ENCODE results near the gene BUB1B.

DNA sequence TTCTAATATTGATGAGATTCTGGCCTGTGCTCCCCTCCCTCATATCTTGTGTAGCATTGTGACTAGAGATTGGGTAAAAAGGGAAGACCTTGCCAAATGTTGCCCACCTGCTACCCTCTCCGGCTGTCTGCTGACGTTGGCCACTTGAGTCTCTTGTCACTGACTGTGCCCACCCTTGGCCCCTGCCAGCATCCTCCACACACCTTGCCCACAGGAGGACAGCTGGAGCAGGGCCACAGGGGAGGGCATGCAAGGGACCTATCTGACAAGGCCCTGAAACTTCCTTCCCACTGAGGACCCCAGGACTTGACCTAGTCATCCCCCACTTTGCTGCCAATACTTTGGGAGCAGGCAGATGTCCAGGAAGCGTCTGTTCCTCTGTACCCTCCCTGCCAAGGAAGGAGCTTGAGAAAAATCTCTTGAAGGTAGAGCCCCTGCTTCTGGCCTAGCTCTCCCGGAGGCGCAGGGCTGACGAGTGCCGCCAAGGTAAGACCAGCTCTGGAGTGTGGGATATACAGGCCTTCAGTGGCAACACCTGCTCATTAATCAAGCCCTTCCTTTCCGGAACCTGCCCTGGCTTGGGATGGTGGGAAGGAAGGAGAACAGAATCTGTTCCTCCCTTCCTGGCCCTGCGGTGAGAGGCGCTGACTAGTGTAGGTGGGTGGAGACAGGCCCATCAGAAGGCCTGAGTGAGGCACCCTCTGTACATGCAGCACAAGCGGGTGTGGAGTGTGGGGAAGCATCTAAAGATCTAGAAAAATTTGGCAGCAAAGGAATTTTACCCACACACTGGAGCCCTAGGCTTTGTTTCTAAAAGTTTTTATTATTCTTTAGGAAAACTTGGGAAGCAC, 73.1 kb downstream of the BUB1B start:
- TF ChIP-seq, protein P1, sequence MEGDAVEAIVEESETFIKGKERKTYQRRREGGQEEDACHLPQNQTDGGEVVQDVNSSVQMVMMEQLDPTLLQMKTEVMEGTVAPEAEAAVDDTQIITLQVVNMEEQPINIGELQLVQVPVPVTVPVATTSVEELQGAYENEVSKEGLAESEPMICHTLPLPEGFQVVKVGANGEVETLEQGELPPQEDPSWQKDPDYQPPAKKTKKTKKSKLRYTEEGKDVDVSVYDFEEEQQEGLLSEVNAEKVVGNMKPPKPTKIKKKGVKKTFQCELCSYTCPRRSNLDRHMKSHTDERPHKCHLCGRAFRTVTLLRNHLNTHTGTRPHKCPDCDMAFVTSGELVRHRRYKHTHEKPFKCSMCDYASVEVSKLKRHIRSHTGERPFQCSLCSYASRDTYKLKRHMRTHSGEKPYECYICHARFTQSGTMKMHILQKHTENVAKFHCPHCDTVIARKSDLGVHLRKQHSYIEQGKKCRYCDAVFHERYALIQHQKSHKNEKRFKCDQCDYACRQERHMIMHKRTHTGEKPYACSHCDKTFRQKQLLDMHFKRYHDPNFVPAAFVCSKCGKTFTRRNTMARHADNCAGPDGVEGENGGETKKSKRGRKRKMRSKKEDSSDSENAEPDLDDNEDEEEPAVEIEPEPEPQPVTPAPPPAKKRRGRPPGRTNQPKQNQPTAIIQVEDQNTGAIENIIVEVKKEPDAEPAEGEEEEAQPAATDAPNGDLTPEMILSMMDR (conservative IDR thresholded peaks at IDR 0.05; ENCODE audit: low read depth, low read length) = no peak
- no peak for TF ChIP-seq EZH2 (IDR thresholded peaks at IDR 0.05; ENCODE audit: low read length, unreplicated experiment)
- TF ChIP-seq EZH2phosphoT487 (IDR thresholded peaks at IDR 0.05; ENCODE audit: borderline replicate concordance, low read length) = no peak

Measured in PC-3 (cell line).